Effector memory CD4-positive, alpha-beta T cell (primary cell): Measurements from ENCODE around the gene ARFIP1.
"Not testable (repeated sequence)": the region's sequence is repeated elsewhere in the genome, so short reads cannot be mapped to it uniquely, and the experiment has no call there.

ENCODE experiments used
- DNase-seq, 3 donors: peaks; one replicate each; pipeline ENCODE4 v3.0.0-alpha.2; 2020
- H3K27ac ChIP-seq: 2 replicates; pipeline ENCODE4 v1.7.0; 2013; ENCODE audit warnings: mild to moderate bottlenecking, low read length, moderate library complexity; ENCODE audit not compliant: insufficient read depth, poor library complexity, severe bottlenecking
- H3K27me3 ChIP-seq: replicated peaks from 2 replicates; pipeline ENCODE4 v1.7.0; 2013; ENCODE audit warnings: mild to moderate bottlenecking, low read length; ENCODE audit not compliant: insufficient read depth, control insufficient read depth, poor library complexity, severe bottlenecking
- H3K36me3 ChIP-seq: 2 replicates; pipeline ENCODE4 v1.7.0; 2013; ENCODE audit warnings: mild to moderate bottlenecking, low read length, moderate library complexity; ENCODE audit not compliant: control insufficient read depth, insufficient read depth
- H3K4me1 ChIP-seq: 2 replicates; pipeline ENCODE4 v1.7.0; 2013; ENCODE audit warnings: low read length, mild to moderate bottlenecking; ENCODE audit not compliant: control insufficient read depth, insufficient read depth, poor library complexity, severe bottlenecking
- H3K4me3 ChIP-seq: 2 replicates; pipeline ENCODE4 v1.7.0; 2013; ENCODE audit warnings: low read length, low read depth, mild to moderate bottlenecking; ENCODE audit not compliant: insufficient read depth, poor library complexity, severe bottlenecking
- H3K9me3 ChIP-seq: 2 replicates; pipeline ENCODE4 v1.7.0; 2013; ENCODE audit warnings: mild to moderate bottlenecking, low read length, moderate library complexity; ENCODE audit not compliant: control insufficient read depth

The ARFIP1 gene

DNA sequence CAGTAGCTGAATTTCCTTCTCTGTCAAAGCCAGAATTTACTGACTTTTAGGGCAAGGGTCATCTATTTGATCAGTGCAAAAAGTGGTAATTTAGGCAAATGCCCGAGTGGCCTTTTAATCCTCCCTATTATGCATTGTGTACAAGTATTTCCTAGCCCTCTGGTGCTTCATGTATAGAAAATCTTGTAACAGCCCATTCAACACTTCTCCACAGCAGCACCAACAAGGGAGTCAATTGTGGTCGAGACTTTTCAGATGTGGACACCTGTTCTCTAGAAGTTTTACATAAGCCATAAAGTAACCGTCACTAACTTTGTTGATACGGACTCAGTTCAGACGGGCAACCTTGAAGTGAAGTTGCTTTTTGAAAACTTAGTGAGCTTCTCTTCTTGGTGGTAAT is 105.4 kb downstream of the ARFIP1 start:
- Histone ChIP-seq H3K27me3 (no peaks in the 10 kb centered on the region), H3K36me3 (no peaks in the 10 kb centered on the region), H3K4me1 (no peaks in the 10 kb centered on the region), H3K4me3 (no peak overlapping the region), H3K27ac (no peak overlapping the region), H3K9me3 (no peaks in the 10 kb centered on the region)
- DNase-seq: no peak

DNA sequence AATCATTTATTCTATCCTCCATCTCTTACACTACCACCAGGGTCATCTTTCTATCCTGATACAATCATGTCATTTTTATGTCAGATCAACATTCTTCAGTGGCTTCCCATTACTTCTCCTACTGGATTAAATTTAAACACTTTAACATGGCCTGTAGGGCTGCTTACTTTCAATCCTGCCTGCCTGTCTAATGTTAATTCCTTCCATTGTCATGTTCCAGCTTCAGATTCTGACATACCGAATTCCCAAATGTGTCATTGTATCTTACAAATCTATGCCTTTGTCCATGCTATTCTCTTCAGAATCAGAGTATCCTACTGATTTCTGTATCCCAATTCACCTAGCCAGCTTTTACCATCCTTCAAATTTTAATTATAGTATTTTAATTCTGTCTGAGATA is 106.4 kb downstream of the ARFIP1 start:
- no peak for DNase-seq
- H3K27ac ChIP-seq: no peak overlapping the region
- H3K27me3 ChIP-seq: no peaks in the 10 kb centered on the region
- H3K4me3 ChIP-seq: no peak overlapping the region
- H3K4me1 ChIP-seq: no peaks in the 10 kb centered on the region
- no peaks in the 10 kb centered on the region for H3K9me3 ChIP-seq
- H3K36me3 ChIP-seq: peaks cover 5% of the 10 kb centered on the region

DNA sequence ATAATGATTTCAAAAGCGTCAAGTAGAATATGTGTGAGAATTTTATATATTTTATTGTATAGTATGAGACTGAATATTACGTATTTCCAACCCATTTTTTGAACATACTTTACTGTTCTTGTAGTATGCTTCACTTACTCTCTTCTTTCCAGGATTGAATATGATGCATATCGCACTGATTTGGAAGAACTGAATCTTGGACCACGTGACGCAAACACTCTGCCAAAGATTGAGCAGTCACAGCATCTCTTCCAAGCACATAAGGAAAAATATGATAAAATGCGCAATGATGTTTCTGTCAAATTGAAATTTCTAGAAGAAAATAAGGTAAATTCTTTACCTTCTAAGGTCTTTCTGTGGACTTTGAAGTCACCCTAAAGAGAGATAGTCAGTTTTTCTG is 108.2 kb downstream of the ARFIP1 start:
- Histone ChIP-seq H3K9me3 (no peaks in the 10 kb centered on the region), H3K27ac (no peak overlapping the region), H3K27me3 (no peaks in the 10 kb centered on the region), H3K36me3 (peaks cover 5% of the 10 kb centered on the region), H3K4me3 (no peak overlapping the region), H3K4me1 (no peaks in the 10 kb centered on the region)
- DNase-seq: no peak

DNA sequence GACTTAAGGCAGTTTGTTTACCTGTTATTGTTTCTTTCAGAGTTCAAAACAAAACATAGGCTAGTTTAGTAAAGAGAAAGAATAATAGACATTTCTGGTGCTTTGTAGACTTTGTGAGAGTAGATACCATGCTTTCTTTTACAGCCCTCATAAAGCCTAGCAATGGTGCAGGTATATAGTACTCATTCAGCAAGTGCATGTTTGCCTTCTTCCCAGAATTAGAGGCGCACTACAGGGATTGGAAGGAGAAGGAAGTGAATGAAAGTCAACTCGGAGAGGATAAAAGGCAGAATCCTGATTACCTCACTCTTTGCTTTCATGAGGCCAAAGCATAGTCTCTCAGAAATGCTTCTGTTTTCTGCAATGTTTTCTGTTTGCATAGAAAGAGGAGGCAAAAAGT is 113.2 kb downstream of the ARFIP1 start:
- no peaks in the 10 kb centered on the region for H3K4me1 ChIP-seq
- DNase-seq: no peak
- H3K4me3 ChIP-seq: no peak overlapping the region
- no peaks in the 10 kb centered on the region for H3K27me3 ChIP-seq
- H3K27ac ChIP-seq: no peak overlapping the region
- no peaks in the 10 kb centered on the region for H3K9me3 ChIP-seq
- H3K36me3 ChIP-seq: peaks cover 5% of the 10 kb centered on the region

DNA sequence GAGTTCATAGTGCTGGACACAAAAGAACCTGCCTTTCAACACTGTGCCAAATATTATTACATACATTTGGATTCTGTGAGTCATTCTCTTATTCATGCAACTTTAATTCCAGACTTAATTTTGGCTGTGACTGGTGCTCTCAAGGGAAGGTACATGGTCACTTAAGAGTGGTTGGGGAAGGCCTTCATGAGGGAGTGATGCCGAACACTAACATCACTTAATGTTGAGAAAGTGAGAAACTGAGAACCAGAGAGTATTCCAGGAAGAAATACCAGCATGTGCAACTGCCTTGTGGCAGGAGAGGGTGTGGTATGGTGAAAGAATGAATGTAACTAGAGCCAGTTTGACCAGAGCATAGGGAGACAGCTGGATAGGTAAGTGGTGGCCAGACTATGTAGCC is 114.9 kb downstream of the ARFIP1 start:
- H3K27me3 ChIP-seq: no peaks in the 10 kb centered on the region
- H3K27ac ChIP-seq: no peak overlapping the region
- H3K9me3 ChIP-seq: no peaks in the 10 kb centered on the region
- no peak overlapping the region for H3K4me3 ChIP-seq
- peaks cover 5% of the 10 kb centered on the region for H3K36me3 ChIP-seq
- DNase-seq: no peak
- H3K4me1 ChIP-seq: no peaks in the 10 kb centered on the region

DNA sequence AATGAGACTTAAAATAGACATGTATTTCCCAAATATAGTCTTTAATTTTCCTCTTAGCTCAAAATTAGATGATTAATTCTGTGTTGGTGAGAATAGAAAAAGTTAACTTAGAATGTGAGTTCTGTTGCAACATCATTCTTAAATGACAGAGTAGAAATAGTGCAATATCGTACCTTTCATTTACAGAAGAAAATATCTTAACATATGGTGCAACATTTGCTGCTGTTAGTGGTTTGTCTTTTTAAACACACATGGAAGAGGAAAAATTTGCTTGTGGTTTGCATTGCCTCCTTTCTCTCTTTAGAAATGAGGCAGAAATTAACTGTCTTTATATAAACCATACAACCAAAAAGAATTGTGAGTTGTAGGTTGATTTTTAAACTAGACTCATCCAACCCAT is 117.1 kb downstream of the ARFIP1 start:
- Histone ChIP-seq H3K9me3 (no peaks in the 10 kb centered on the region), H3K4me1 (no peaks in the 10 kb centered on the region), H3K27me3 (no peaks in the 10 kb centered on the region), H3K36me3 (no peaks in the 10 kb centered on the region), H3K4me3 (no peak overlapping the region), H3K27ac (no peak overlapping the region)
- no peak for DNase-seq

DNA sequence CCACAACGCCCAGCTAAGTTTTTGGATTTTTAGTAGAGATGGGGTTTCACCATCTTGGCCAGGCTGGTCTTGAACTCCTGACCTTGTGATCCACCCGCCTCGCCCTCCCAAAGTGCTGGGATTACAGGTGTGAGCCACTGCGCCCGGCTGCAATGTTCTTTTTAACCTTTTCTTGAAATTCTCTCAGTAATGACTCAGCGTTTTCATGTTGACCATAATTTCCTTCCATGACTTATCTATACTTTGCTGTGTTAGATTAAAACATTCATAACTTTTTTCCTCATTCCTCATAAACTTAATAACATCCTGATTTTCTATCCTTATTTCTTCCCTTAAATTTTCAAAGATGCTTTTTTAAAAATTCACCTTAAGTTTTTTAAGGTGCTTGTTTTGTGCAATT is 118.4 kb downstream of the ARFIP1 start:
- not testable (repeated sequence) for H3K4me3 ChIP-seq, H3K9me3 ChIP-seq, DNase-seq, H3K36me3 ChIP-seq, H3K27me3 ChIP-seq, H3K27ac ChIP-seq, H3K4me1 ChIP-seq

DNA sequence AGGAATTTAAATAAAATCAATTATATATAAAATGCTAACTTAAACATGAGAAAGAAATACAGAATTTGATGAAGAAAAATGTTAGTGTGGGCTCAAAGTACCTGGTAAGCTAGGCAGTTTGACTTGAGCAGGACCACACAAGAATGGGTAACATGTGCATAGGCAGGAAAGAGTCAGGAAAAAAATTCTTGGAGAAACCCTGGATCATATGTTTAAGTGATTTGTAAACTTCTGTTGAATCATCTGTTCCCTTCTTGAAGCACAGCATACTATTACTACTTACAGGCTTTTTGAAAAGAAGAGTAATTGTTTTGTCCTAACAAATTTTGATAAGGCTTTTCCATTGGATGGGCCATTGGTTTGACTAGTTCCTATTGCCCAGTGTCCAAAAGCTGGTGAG is 118.9 kb downstream of the ARFIP1 start:
- no peaks in the 10 kb centered on the region for H3K36me3 ChIP-seq
- DNase-seq: no peak
- no peak overlapping the region for H3K4me3 ChIP-seq
- H3K27ac ChIP-seq: no peak overlapping the region
- H3K9me3 ChIP-seq: no peaks in the 10 kb centered on the region
- H3K27me3 ChIP-seq: no peaks in the 10 kb centered on the region
- no peaks in the 10 kb centered on the region for H3K4me1 ChIP-seq

DNA sequence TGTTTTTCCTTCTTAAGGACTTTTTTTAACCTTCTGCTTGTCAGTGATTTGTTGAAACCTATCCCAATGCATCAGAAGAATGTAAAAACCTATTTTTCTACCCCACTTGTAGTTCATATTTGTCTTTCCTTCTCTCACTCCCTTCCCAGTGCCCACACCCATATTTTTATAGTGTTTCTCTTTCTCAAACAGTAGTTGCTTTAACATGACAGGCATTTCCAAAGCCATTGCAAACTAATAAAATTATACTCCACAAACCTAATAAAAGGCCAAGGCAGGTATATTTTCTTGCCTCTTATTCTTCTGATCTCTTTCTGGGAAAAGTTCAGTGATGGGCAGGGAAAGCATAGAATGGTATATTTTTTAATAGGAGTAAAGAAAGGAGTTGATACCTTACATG is 120.6 kb downstream of the ARFIP1 start:
- Histone ChIP-seq H3K9me3 (no peaks in the 10 kb centered on the region), H3K4me3 (no peak overlapping the region), H3K27ac (no peak overlapping the region), H3K27me3 (no peaks in the 10 kb centered on the region), H3K36me3 (no peaks in the 10 kb centered on the region), H3K4me1 (no peaks in the 10 kb centered on the region)
- DNase-seq: no peak

DNA sequence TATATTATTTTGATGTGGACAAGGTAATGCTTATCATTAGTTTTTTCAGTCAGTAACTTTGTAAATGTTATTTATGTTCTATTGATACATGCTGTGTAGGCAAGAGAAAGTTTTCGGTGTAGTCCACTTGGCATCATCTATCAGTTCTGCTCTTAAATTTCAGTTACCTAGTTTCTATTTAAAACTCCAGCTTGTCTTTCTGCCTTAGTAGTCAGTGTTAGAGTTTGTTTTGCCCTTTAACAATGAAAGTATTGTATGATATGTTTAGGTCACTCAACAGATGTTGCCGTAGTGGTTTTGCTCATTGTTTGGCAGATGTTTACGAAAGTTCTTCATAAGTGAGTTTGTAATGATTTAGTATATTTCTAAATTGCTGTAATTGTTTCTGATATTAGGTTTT is 121.5 kb downstream of the ARFIP1 start:
- no peak for DNase-seq
- Histone ChIP-seq H3K36me3 (no peaks in the 10 kb centered on the region), H3K27me3 (no peaks in the 10 kb centered on the region), H3K9me3 (no peaks in the 10 kb centered on the region), H3K27ac (no peak overlapping the region), H3K4me1 (no peaks in the 10 kb centered on the region), H3K4me3 (no peak overlapping the region)

DNA sequence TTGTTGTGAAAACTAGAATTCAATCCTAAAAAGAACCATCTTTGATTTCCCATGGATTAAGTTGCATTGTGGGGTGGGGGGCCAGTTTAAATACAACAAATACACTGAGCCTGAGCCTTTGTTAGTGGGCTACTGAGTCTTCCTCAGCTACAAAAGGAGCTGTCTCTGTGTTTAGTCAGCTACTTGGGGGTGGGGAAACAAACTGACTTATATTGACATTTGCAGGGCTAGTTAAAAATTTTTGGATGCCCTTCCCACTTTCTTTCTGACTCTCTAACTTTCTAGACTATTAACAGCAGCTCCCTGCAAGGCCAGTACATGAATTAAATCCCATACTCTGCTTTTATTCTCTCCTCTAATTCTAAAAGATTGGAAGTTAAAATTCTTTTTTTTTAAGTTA is 123.9 kb downstream of the ARFIP1 start:
- no peaks in the 10 kb centered on the region for H3K27me3 ChIP-seq
- no peaks in the 10 kb centered on the region for H3K36me3 ChIP-seq
- no peaks in the 10 kb centered on the region for H3K9me3 ChIP-seq
- no peak for DNase-seq
- no peak overlapping the region for H3K4me3 ChIP-seq
- H3K27ac ChIP-seq: no peak overlapping the region
- H3K4me1 ChIP-seq: no peaks in the 10 kb centered on the region
